Testis (tissue), 2 donors: ENCODE data around the gene OVCH2.

Source experiments
- POLR2A ChIP-seq: fragments of 450-650 bp; IDR thresholded peaks from one replicate; pipeline ENCODE4 v1.6.1; 2017; ENCODE audit warnings: antibody characterized with exemption, mild to moderate bottlenecking, moderate library complexity
- TF ChIP-seq, protein P1 (sequence below), 3 experiments: fragments of 450-650 bp in 2 of 3; fragments of 200-600 bp in 1 of 3; sonication (generic) in 1 of 3; IDR thresholded peaks; one replicate each; pipeline ENCODE4 v1.5.1; 2016 to 2019; ENCODE audit warnings: antibody characterized with exemption in 3 of 3, mild to moderate bottlenecking in 2 of 3, moderate library complexity in 1 of 3

DNA sequence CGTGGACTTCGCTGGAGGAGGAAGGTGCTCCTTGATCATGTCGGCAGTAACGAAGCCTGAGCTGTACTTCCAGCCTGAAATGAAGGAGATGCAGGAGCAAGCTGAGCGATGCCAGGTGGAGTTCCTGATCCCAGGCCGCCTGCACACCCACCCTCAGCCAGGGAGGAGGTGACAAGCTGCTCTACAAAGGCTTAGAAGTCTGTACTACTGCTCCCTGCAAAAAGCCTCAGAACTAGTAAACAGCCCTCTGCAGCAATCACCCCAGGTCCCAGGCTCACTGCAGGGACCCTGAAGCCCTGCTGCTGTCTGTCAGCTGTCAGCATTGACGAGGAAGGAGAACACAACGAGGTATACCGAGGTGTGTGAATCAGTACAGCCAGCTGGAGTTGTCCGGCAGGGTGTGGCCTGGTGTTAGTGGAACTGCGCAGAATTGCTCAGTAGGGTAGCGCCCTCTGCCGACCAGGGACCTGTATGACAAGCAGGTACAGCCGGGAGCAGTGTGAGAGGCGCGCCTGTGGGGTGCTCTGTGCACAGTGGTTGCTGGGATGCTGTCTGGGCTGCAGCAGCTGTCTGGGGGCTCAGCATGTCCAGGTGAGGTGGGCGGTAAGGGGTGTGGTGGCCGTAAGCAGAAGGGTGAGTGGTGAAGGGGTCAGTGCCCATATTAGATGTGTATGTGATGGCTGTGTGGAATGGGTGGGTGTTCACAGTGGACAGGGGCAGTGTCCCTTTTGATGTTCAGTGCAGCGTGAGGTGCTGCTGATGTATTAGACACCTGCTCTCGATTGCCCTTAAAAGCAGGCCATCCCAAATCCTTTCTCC lies 40.6 kb downstream of the OVCH2 start:
- no peak for TF ChIP-seq POLR2A
- TF ChIP-seq, protein P1, sequence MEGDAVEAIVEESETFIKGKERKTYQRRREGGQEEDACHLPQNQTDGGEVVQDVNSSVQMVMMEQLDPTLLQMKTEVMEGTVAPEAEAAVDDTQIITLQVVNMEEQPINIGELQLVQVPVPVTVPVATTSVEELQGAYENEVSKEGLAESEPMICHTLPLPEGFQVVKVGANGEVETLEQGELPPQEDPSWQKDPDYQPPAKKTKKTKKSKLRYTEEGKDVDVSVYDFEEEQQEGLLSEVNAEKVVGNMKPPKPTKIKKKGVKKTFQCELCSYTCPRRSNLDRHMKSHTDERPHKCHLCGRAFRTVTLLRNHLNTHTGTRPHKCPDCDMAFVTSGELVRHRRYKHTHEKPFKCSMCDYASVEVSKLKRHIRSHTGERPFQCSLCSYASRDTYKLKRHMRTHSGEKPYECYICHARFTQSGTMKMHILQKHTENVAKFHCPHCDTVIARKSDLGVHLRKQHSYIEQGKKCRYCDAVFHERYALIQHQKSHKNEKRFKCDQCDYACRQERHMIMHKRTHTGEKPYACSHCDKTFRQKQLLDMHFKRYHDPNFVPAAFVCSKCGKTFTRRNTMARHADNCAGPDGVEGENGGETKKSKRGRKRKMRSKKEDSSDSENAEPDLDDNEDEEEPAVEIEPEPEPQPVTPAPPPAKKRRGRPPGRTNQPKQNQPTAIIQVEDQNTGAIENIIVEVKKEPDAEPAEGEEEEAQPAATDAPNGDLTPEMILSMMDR (IDR thresholded peaks at IDR 0.05), result peak; percentile 59 to 70 (median 68)
